Natural killer cell treated with Interleukin-12 subunit alpha and Interleukin-12 subunit beta and Interleukin-15 and Interleukin-18, amount 100 ng/mL, for 72 hours (primary cell): Measurements from ENCODE around the gene NECTIN1. TPM values are rescaled to one million over a fixed set of nuclear protein-coding genes. Genes with fewer than 3 reads are reported as not detected.

Experiments used
- ATAC-seq, 2 donors: fragments of 150-1000 bp; cut with Tn5 transposase in 1 of 2; sonication (Bioruptor Pico), chemical (Tn5 transposase) in 1 of 2; 2 replicates each; pipeline ENCODE4 v1.10.0; 2021
- DNase-seq: peaks from one replicate; pipeline ENCODE4 v3.0.0; 2022; ENCODE audit warnings: low spot score
- H3K27ac Mint-ChIP-seq, 2 donors: 1 replicate in 1 of 2; 2 replicates in 1 of 2; pipeline ENCODE4 v1.8.0; 2022; ENCODE audit warnings: mixed read lengths in 2 of 2, mild to moderate bottlenecking in 1 of 2, moderate library complexity in 1 of 2
- H3K27me3 Mint-ChIP-seq, 2 donors: 1 replicate in 1 of 2; 2 replicates in 1 of 2; pipeline ENCODE4 v1.8.0; 2022; ENCODE audit warnings: mixed read lengths in 2 of 2
- H3K36me3 Mint-ChIP-seq: one replicate; pipeline ENCODE4 v1.8.0; 2022; ENCODE audit warnings: mixed read lengths
- H3K4me1 Mint-ChIP-seq, 2 donors: 1 replicate in 1 of 2; 2 replicates in 1 of 2; pipeline ENCODE4 v1.8.0; 2022; ENCODE audit warnings: low read depth in 2 of 2, mixed read lengths in 2 of 2, mild to moderate bottlenecking in 1 of 2
- H3K4me3 Mint-ChIP-seq: one replicate; pipeline ENCODE4 v1.8.0; 2022; ENCODE audit warnings: mixed read lengths
- H3K9me3 Mint-ChIP-seq: 2 replicates; pipeline ENCODE4 v1.8.0; 2022; ENCODE audit warnings: mixed read lengths
- total RNA-seq, 2 donors: library from RNA; stranded (reverse); gene quantifications; one replicate each; pipeline ENCODE4 v1.2.3, GENCODE V29; 2022

The NECTIN1 gene
- total RNA-seq, 2 donors from 2014 or later, result 2.3 to 2.6 TPM

GRCh38 chr11:119709638-119710346, 19.2 kb downstream of the NECTIN1 start:
- peaks cover 41 to 47% of the 10 kb centered on the region in 2 donors for H3K27me3 Mint-ChIP-seq
- DNase-seq, result no peak
- H3K36me3 Mint-ChIP-seq, result no peaks in the 10 kb centered on the region
- no peak overlapping the region for H3K4me3 Mint-ChIP-seq
- H3K4me1 Mint-ChIP-seq, result peaks cover 16 to 17% of the 10 kb centered on the region in 2 donors
- no peak overlapping the region for H3K27ac Mint-ChIP-seq
- no peak for ATAC-seq
- H3K9me3 Mint-ChIP-seq, result no peaks in the 10 kb centered on the region

- no peak overlapping the region for H3K4me3 Mint-ChIP-seq
- H3K4me1 Mint-ChIP-seq, result peaks cover 17 to 19% of the 10 kb centered on the region in 2 donors
- no peaks in the 10 kb centered on the region for H3K36me3 Mint-ChIP-seq
- peaks cover 44 to 48% of the 10 kb centered on the region in 2 donors for H3K27me3 Mint-ChIP-seq
- H3K9me3 Mint-ChIP-seq, result no peaks in the 10 kb centered on the region
- no peak overlapping the region for H3K27ac Mint-ChIP-seq
- DNase-seq (no peak), ATAC-seq (no peak)
Observed at GRCh38 chr11:119709171-119709570, 19.8 kb downstream of the NECTIN1 start.

GRCh38 chr11:119708384-119708783, 20.6 kb downstream of the NECTIN1 start:
- Mint-ChIP-seq H3K36me3 (no peaks in the 10 kb centered on the region), H3K4me3 (no peak overlapping the region), H3K9me3 (no peaks in the 10 kb centered on the region), H3K27ac (no peak overlapping the region), H3K4me1 (peaks cover 17 to 19% of the 10 kb centered on the region in 2 donors), H3K27me3 (peaks cover 44 to 48% of the 10 kb centered on the region in 2 donors)
- ATAC-seq (no peak), DNase-seq (no peak)

GRCh38 chr11:119706887-119707286, 22.1 kb downstream of the NECTIN1 start:
- Mint-ChIP-seq H3K9me3 (no peaks in the 10 kb centered on the region), H3K4me1 (peaks cover 17 to 19% of the 10 kb centered on the region in 2 donors), H3K27me3 (peaks cover 44 to 45% of the 10 kb centered on the region in 2 donors), H3K4me3 (no peak overlapping the region), H3K27ac (no peak overlapping the region), H3K36me3 (no peaks in the 10 kb centered on the region)
- ATAC-seq (no peak), DNase-seq (no peak)

GRCh38 chr11:119706029-119706428, 23.0 kb downstream of the NECTIN1 start:
- H3K27me3 Mint-ChIP-seq, result peaks cover 37 to 40% of the 10 kb centered on the region in 2 donors
- H3K27ac Mint-ChIP-seq, result no peak overlapping the region
- H3K36me3 Mint-ChIP-seq, result no peaks in the 10 kb centered on the region
- H3K4me3 Mint-ChIP-seq, result no peak overlapping the region
- DNase-seq (no peak), ATAC-seq (no peak)
- H3K4me1 Mint-ChIP-seq, result peaks cover 17 to 19% of the 10 kb centered on the region in 2 donors
- H3K9me3 Mint-ChIP-seq, result no peaks in the 10 kb centered on the region

GRCh38 chr11:119705362-119705761, 23.6 kb downstream of the NECTIN1 start:
- H3K4me1 Mint-ChIP-seq, result peaks cover 12 to 16% of the 10 kb centered on the region in 2 donors
- no peaks in the 10 kb centered on the region for H3K9me3 Mint-ChIP-seq
- H3K27me3 Mint-ChIP-seq, result peaks cover 34% of the 10 kb centered on the region in 2 donors
- no peak overlapping the region for H3K4me3 Mint-ChIP-seq
- DNase-seq, result no peak
- H3K36me3 Mint-ChIP-seq, result no peaks in the 10 kb centered on the region
- H3K27ac Mint-ChIP-seq, result no peak overlapping the region
- ATAC-seq, result no peak

GRCh38 chr11:119704849-119705248, 24.2 kb downstream of the NECTIN1 start:
- Mint-ChIP-seq H3K4me3 (no peak overlapping the region), H3K9me3 (no peaks in the 10 kb centered on the region), H3K27me3 (peaks cover 29 to 30% of the 10 kb centered on the region in 2 donors), H3K27ac (no peak overlapping the region), H3K4me1 (peaks cover 7 to 12% of the 10 kb centered on the region in 2 donors), H3K36me3 (no peaks in the 10 kb centered on the region)
- DNase-seq, result no peak
- no peak for ATAC-seq

- H3K27me3 Mint-ChIP-seq, result peaks cover 9 to 14% of the 10 kb centered on the region in 2 donors
- no peak for ATAC-seq
- H3K4me1 Mint-ChIP-seq, result peaks cover 9 to 13% of the 10 kb centered on the region in 2 donors
- H3K4me3 Mint-ChIP-seq, result no peak overlapping the region
- no peak overlapping the region for H3K27ac Mint-ChIP-seq
- no peaks in the 10 kb centered on the region for H3K36me3 Mint-ChIP-seq
- no peak for DNase-seq
- H3K9me3 Mint-ChIP-seq, result no peaks in the 10 kb centered on the region
Observed at GRCh38 chr11:119701591-119702549, 27.1 kb downstream of the NECTIN1 start.

- H3K4me3 Mint-ChIP-seq, result no peak overlapping the region
- DNase-seq (no peak), ATAC-seq (peak; percentile 65 to 83)
- peaks cover 9 to 13% of the 10 kb centered on the region in 2 donors for H3K4me1 Mint-ChIP-seq
- H3K27me3 Mint-ChIP-seq, result peaks cover 9 to 14% of the 10 kb centered on the region in 2 donors
- no peaks in the 10 kb centered on the region for H3K36me3 Mint-ChIP-seq
- no peak overlapping the region for H3K27ac Mint-ChIP-seq
- H3K9me3 Mint-ChIP-seq, result no peaks in the 10 kb centered on the region
Observed at GRCh38 chr11:119700536-119701346, 28.3 kb downstream of the NECTIN1 start.

GRCh38 chr11:119700030-119700429, 29.0 kb downstream of the NECTIN1 start:
- DNase-seq (no peak), ATAC-seq (no peak)
- Mint-ChIP-seq H3K4me1 (peaks cover 10 to 13% of the 10 kb centered on the region in 2 donors), H3K36me3 (no peaks in the 10 kb centered on the region), H3K4me3 (no peak overlapping the region), H3K9me3 (no peaks in the 10 kb centered on the region), H3K27ac (no peak overlapping the region), H3K27me3 (peaks cover 5 to 11% of the 10 kb centered on the region in 2 donors)

- peaks cover 14 to 21% of the 10 kb centered on the region in 2 donors for H3K4me1 Mint-ChIP-seq
- no peak overlapping the region for H3K27ac Mint-ChIP-seq
- no peak overlapping the region for H3K4me3 Mint-ChIP-seq
- H3K9me3 Mint-ChIP-seq, result no peaks in the 10 kb centered on the region
- no peak for DNase-seq
- peaks cover 0 to 12% of the 10 kb centered on the region in 2 donors for H3K27me3 Mint-ChIP-seq
- no peaks in the 10 kb centered on the region for H3K36me3 Mint-ChIP-seq
- no peak for ATAC-seq
Observed at GRCh38 chr11:119699227-119699626, 29.8 kb downstream of the NECTIN1 start.

- no peaks in the 10 kb centered on the region for H3K9me3 Mint-ChIP-seq
Observed at GRCh38 chr11:119697882-119698281, 31.1 kb downstream of the NECTIN1 start.

GRCh38 chr11:119697445-119697844, 31.6 kb downstream of the NECTIN1 start:
- peaks cover 7 to 11% of the 10 kb centered on the region in 2 donors for H3K27me3 Mint-ChIP-seq
- H3K4me1 Mint-ChIP-seq, result peaks cover 28 to 34% of the 10 kb centered on the region in 2 donors
- H3K27ac Mint-ChIP-seq, result no peak overlapping the region
- H3K4me3 Mint-ChIP-seq, result no peak overlapping the region
- no peaks in the 10 kb centered on the region for H3K9me3 Mint-ChIP-seq
- no peaks in the 10 kb centered on the region for H3K36me3 Mint-ChIP-seq
- ATAC-seq (no peak), DNase-seq (no peak)

More at GRCh38 chr11:119697882-119698281, 31.1 kb downstream of the NECTIN1 start:
- H3K4me1 Mint-ChIP-seq, result peaks cover 27 to 32% of the 10 kb centered on the region in 2 donors
- H3K27ac Mint-ChIP-seq, result no peak overlapping the region
- no peaks in the 10 kb centered on the region for H3K36me3 Mint-ChIP-seq
- DNase-seq, result no peak
- no peak for ATAC-seq
- H3K4me3 Mint-ChIP-seq, result no peak overlapping the region
- H3K27me3 Mint-ChIP-seq, result peaks cover 6 to 12% of the 10 kb centered on the region in 2 donors
